GM12878 (cell line): ENCODE results near the gene SNCAIP.

ENCODE experiments used
- BHLHE40 ChIP-seq, 2 experiments: fragments of 450-650 bp in 1 of 2; IDR thresholded peaks; 2 replicates each; pipeline ENCODE4 v1.6.1; 2011 to 2017; ENCODE audit warnings: low read depth in 2 of 2, borderline replicate concordance in 1 of 2, improper control_type of control experiment in 1 of 2, low read length in 1 of 2, mild to moderate bottlenecking in 1 of 2
- E2F4 ChIP-seq: IDR thresholded peaks from 2 replicates; pipeline ENCODE4 v1.6.1; 2012; ENCODE audit warnings: low read depth, low read length, improper control_type of control experiment
- EP300 ChIP-seq, 2 experiments: fragments of 150-350 bp in 1 of 2; IDR thresholded peaks; 2 replicates each; pipeline ENCODE4 v1.6.1; 2011 to 2012; ENCODE audit warnings: low read depth in 2 of 2, low read length in 2 of 2, borderline replicate concordance in 1 of 2, improper control_type of control experiment in 1 of 2, inconsistent platforms in 1 of 2; ENCODE audit not compliant: control insufficient read depth in 1 of 2
- GABPA ChIP-seq: IDR thresholded peaks from 2 replicates; pipeline ENCODE4 v1.6.1; 2014; ENCODE audit warnings: antibody characterized with exemption, low read depth, mild to moderate bottlenecking, inconsistent platforms
- MAX ChIP-seq: IDR thresholded peaks from 2 replicates; pipeline ENCODE4 v1.6.1; 2012; ENCODE audit warnings: low read depth, low read length, improper control_type of control experiment
- SMC3 ChIP-seq: IDR thresholded peaks from 2 replicates; pipeline ENCODE4 v1.6.1; 2011; ENCODE audit warnings: low read length, improper control_type of control experiment, borderline replicate concordance
- TF ChIP-seq, protein P1 (sequence below), 3 experiments: IDR thresholded peaks in 2 of 3; conservative IDR thresholded peaks in 1 of 3; 2 replicates each; pipeline ENCODE4 v1.5.1; 2011; ENCODE audit warnings: low read depth in 3 of 3, low read length in 3 of 3, mild to moderate bottlenecking in 3 of 3, control low read depth in 2 of 3, moderate library complexity in 2 of 3, inconsistent platforms in 1 of 3, mixed read lengths in 1 of 3; ENCODE audit not compliant: control insufficient read depth in 2 of 3, insufficient read depth in 1 of 3; ENCODE audit errors: extremely low read depth in 1 of 3

DNA sequence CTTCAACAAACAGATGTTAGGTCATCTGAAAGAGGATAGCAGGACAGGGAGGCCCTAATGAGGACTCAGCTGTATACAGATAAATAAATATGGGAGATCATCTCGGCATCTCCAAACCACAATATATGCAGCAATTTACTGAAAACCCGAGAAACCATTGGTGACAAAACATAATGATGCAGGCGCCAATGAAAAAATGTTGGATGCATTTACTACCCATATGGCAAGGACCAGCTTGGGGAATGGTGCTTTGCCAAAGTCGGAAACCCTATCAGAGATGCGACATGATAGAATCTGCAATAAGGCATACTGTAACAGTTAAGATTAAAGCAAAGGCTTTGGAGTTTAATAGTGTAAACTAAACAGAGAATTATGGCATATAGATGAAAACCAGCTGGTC, 92.0 kb downstream of the SNCAIP start:
- TF ChIP-seq SMC3 (no peak), E2F4 (no peak), MAX (no peak), EP300 (IDR thresholded peaks at IDR 0.05; ENCODE audit: borderline replicate concordance in 1 of 2, control insufficient read depth in 1 of 2, low read depth in 2 of 2, low read length in 2 of 2) (no peak), BHLHE40 (IDR thresholded peaks at IDR 0.05; ENCODE audit: borderline replicate concordance in 1 of 2, low read depth in 2 of 2, low read length in 1 of 2) (no peak), GABPA (no peak)
- TF ChIP-seq, protein P1, sequence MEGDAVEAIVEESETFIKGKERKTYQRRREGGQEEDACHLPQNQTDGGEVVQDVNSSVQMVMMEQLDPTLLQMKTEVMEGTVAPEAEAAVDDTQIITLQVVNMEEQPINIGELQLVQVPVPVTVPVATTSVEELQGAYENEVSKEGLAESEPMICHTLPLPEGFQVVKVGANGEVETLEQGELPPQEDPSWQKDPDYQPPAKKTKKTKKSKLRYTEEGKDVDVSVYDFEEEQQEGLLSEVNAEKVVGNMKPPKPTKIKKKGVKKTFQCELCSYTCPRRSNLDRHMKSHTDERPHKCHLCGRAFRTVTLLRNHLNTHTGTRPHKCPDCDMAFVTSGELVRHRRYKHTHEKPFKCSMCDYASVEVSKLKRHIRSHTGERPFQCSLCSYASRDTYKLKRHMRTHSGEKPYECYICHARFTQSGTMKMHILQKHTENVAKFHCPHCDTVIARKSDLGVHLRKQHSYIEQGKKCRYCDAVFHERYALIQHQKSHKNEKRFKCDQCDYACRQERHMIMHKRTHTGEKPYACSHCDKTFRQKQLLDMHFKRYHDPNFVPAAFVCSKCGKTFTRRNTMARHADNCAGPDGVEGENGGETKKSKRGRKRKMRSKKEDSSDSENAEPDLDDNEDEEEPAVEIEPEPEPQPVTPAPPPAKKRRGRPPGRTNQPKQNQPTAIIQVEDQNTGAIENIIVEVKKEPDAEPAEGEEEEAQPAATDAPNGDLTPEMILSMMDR (IDR thresholded peaks at IDR 0.05 in 2 of 3, conservative IDR thresholded peaks at IDR 0.05 in 1 of 3; ENCODE audit: control insufficient read depth in 2 of 3, extremely low read depth in 1 of 3, insufficient read depth in 1 of 3, low read depth in 3 of 3, low read length in 3 of 3) = no peak
